HFF-Myc (cell line): ENCODE results near the gene ZSCAN23.

Experiments used
- DNase-seq: peaks from one replicate; pipeline ENCODE4 v3.0.0-alpha.2; 2011; ENCODE audit warnings: low read depth; ENCODE audit errors: extremely low read depth
- H3K4me3 ChIP-seq: replicated peaks from 2 replicates; pipeline ENCODE4 v1.5.1; 2011; ENCODE audit warnings: low read depth, mild to moderate bottlenecking, control low read depth, low read length
- CTCF ChIP-seq: IDR thresholded peaks from 2 replicates; pipeline ENCODE4 v1.5.1; 2012; ENCODE audit warnings: mild to moderate bottlenecking, low read depth, low read length, control low read depth; ENCODE audit errors: missing control alignments

The ZSCAN23 gene

GRCh38 chr6:28443112-28443773 lies at the start of gene ZSCAN23:
Gene ZSCAN23 (minus strand): TSS chr6:28443491. CDS start chr6:28436266, 7,225 bp downstream.
- DNase-seq, result peak; percentile 80
- peak within 1 kb of the TSS; percentile 63 for H3K4me3 ChIP-seq
- no peak for TF ChIP-seq CTCF

- TF ChIP-seq CTCF, result no peak
- DNase-seq, result no peak
- H3K4me3 ChIP-seq, result no peak overlapping the region
These were observed 48.7 kb upstream of the ZSCAN23 start for GRCh38 chr6:28491984-28492317.

GRCh38 chr6:28490205-28490890 lies 47.1 kb upstream of the ZSCAN23 start:
- DNase-seq, result no peak
- peak overlapping the region; percentile 57 for H3K4me3 ChIP-seq
- no peak for TF ChIP-seq CTCF

GRCh38 chr6:28489366-28490204 lies 46.3 kb upstream of the ZSCAN23 start:
- TF ChIP-seq CTCF, result no peak
- H3K4me3 ChIP-seq, result peak overlapping the region; percentile 57
- peak; percentile 64 for DNase-seq

GRCh38 chr6:28488916-28489365 lies 45.6 kb upstream of the ZSCAN23 start:
- H3K4me3 ChIP-seq, result peak overlapping the region; percentile 57
- no peak for TF ChIP-seq CTCF

GRCh38 chr6:28486988-28487742 lies 43.9 kb upstream of the ZSCAN23 start:
- no peak for DNase-seq
- no peak for TF ChIP-seq CTCF
- no peak overlapping the region for H3K4me3 ChIP-seq

More at GRCh38 chr6:28488916-28489365, 45.6 kb upstream of the ZSCAN23 start:
- peak; percentile 69 for DNase-seq
